GM12891 (cell line): ENCODE data around the gene TWF2.

ENCODE experiments used
- PAX5 ChIP-seq: IDR thresholded peaks from 2 replicates; pipeline ENCODE4 v1.6.1; 2011; ENCODE audit warnings: low read length, moderate library complexity, mild to moderate bottlenecking; ENCODE audit not compliant: insufficient read depth, severe bottlenecking
- POLR2A ChIP-seq: IDR thresholded peaks from 2 replicates; pipeline ENCODE4 v1.6.1; 2011; ENCODE audit warnings: low read depth, low read length, control low read depth
- POLR2AphosphoS5 ChIP-seq: IDR thresholded peaks from 2 replicates; pipeline ENCODE4 v1.6.1; 2011; ENCODE audit warnings: low read depth, low read length, control low read depth
- POU2F2 ChIP-seq: IDR thresholded peaks from 2 replicates; pipeline ENCODE4 v1.6.1; 2011; ENCODE audit warnings: low read depth, mild to moderate bottlenecking, control low read depth, low read length, moderate library complexity
- SPI1 ChIP-seq: IDR thresholded peaks from 2 replicates; pipeline ENCODE4 v1.6.1; 2011; ENCODE audit warnings: low read depth, low read length, control low read depth
- TAF1 ChIP-seq: IDR thresholded peaks from 2 replicates; pipeline ENCODE4 v1.6.1; 2011; ENCODE audit warnings: low read depth, low read length, control low read depth

DNA sequence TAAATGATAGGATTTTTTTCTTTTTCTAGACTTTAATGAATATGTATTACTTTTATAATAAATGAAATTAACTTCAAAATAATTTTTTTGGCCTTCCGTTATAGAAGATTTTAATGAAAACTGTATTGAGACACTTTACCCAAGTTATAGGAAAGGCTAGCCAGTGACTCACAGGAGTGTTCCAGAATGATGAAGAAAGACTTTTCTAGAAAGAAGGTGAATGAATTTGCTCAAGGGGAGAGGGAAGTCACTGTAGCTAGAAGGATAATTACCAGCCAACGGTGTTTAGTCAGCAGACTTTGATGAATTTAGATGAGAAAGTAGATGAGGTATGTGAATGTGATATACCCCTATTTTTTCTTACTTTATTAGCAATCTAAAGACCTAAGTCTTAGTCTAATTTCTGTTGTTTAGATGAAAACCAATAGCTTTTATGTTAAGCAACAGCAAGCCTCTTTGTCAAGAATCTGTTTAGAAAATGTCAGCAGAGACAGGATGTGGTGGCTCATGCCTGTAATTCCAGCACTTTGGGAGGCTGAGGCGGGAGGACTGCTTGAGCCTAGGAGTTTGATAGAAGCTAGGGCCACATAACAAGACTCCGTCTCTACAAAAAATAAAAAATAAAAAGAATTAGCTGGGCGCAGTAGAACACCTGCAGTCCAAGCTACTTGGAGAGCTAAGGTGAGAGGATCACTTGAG lies 37.8 kb downstream of the TWF2 start:
- TF ChIP-seq POLR2AphosphoS5 (no peak), POLR2A (no peak), TAF1 (no peak), POU2F2 (no peak), SPI1 (no peak), PAX5 (no peak)
